Panc1 (cell line): ENCODE measurements around the gene KAT8. TPM values are rescaled to one million over a fixed set of nuclear protein-coding genes. Genes with fewer than 3 reads are reported as not detected.

Experiments
- ATAC-seq: fragments of 200-7000 bp; cut with Tn5 transposase; 2 replicates; pipeline ENCODE4 v1.9.1; 2020; ENCODE audit warnings: mild to moderate bottlenecking, moderate library complexity
- BruUV-seq: library from RNA; stranded (reverse); fragments of 400-500 nt; replicated peaks from 2 replicates; lab custom pipeline; 2021; lab: Mats Ljungman, UMichigan
- CTCF ChIA-PET: fragments of 300-600 bp; sonication (Branson Sonifier 250); formaldehyde crosslinking; loops from one replicate; lab custom pipeline; 2022; ENCODE audit warnings: antibody characterized with exemption; lab: Charles Lee
- POLR2A ChIA-PET: fragments of 300-600 bp; sonication (Branson Sonifier 250); formaldehyde crosslinking; loops from one replicate; lab custom pipeline; 2022; ENCODE audit warnings: antibody characterized with exemption; lab: Charles Lee
- DNase-seq: peaks from one replicate; pipeline ENCODE4 v3.0.0-alpha.2; 2010; ENCODE audit warnings: low read depth, low spot score
- H3K27ac ChIP-seq: 2 replicates; pipeline ENCODE4 v1.5.1; 2011; ENCODE audit warnings: mild to moderate bottlenecking, low read length, inconsistent platforms
- H3K27me3 ChIP-seq: fragments of 200-500 bp; sonication (Bioruptor generic); 2 replicates; pipeline ENCODE4 v1.6.0; 2014; ENCODE audit warnings: low read length, inconsistent platforms; ENCODE audit not compliant: control insufficient read depth, insufficient read depth
- H3K36me3 ChIP-seq: fragments of 200-500 bp; sonication (Bioruptor generic); 2 replicates; pipeline ENCODE4 v1.5.1; 2014; ENCODE audit warnings: inconsistent platforms, mild to moderate bottlenecking, low read length, moderate library complexity; ENCODE audit not compliant: control insufficient read depth, insufficient read depth
- H3K4me1 ChIP-seq: 2 replicates; pipeline ENCODE4 v1.5.1; 2011; ENCODE audit warnings: inconsistent platforms, mild to moderate bottlenecking, low read length, moderate library complexity; ENCODE audit not compliant: control insufficient read depth, insufficient read depth
- H3K4me3 ChIP-seq, 2 experiments: 2 replicates each; pipeline ENCODE4 v1.5.1; 2011 to 2012; ENCODE audit warnings: low read depth in 2 of 2, low read length in 2 of 2, mild to moderate bottlenecking in 2 of 2, inconsistent platforms in 1 of 2, moderate library complexity in 1 of 2
- H3K9me3 ChIP-seq: fragments of 200-500 bp; sonication (Bioruptor generic); 2 replicates; pipeline ENCODE4 v1.5.1; 2014; ENCODE audit warnings: low read depth, mild to moderate bottlenecking, inconsistent platforms, low read length, moderate library complexity; ENCODE audit not compliant: control insufficient read depth, insufficient read depth
- POLR2AphosphoS5 ChIP-seq: IDR thresholded peaks from 2 replicates; pipeline ENCODE4 v1.6.1; 2012; ENCODE audit warnings: mild to moderate bottlenecking, low read depth, low read length, moderate library complexity
- SIN3A ChIP-seq: IDR thresholded peaks from 2 replicates; pipeline ENCODE4 v1.6.1; 2012; ENCODE audit warnings: low read depth, mild to moderate bottlenecking, low read length, moderate library complexity, borderline replicate concordance; ENCODE audit not compliant: insufficient read depth
- TCF7L2 ChIP-seq: IDR thresholded peaks from 2 replicates; pipeline ENCODE4 v1.6.1; 2011; ENCODE audit warnings: mild to moderate bottlenecking, low read depth, low read length, inconsistent platforms
- in situ Hi-C: cut with HindIII; loops from 2 replicates; pipeline ENCODE4 v1.10.0; 2016; ENCODE audit warnings: low sequenced_read_pairs, low pct_unique_long_range_greater_than_20kb
- intact Hi-C: fragments of 100-400 bp; cut with micrococcal nuclease; formaldehyde crosslinking; loops from one replicate; pipeline ENCODE4 v1.10.0; 2022; ENCODE audit not compliant: unreplicated experiment
- total RNA-seq: library from RNA; stranded (reverse); gene quantifications from one replicate; pipeline ENCODE4 v1.2.1, GENCODE V29; 2021; ENCODE audit not compliant: unreplicated experiment
- TF ChIP-seq, protein P1 (sequence below): fragments of 450-650 bp; IDR thresholded peaks from 2 replicates; pipeline ENCODE4 v1.5.1; 2017; ENCODE audit warnings: mild to moderate bottlenecking
- TF ChIP-seq, protein P2 (sequence below), 2 experiments: IDR thresholded peaks; 2 replicates each; pipeline ENCODE4 v1.6.1; 2011 to 2012; ENCODE audit warnings: low read depth in 2 of 2, control low read depth in 1 of 2, low read length in 1 of 2, mild to moderate bottlenecking in 1 of 2, moderate library complexity in 1 of 2; ENCODE audit not compliant: insufficient read depth in 1 of 2

Gene KAT8
- total RNA-seq, 1 experiment from 2014 or later = 48.3 TPM

GRCh38 chr16:31110106-31111034, 7.1 kb upstream of the KAT8 start:
- peaks cover 23% of the 10 kb centered on the region for H3K4me1 ChIP-seq
- H3K27me3 ChIP-seq = no peaks in the 10 kb centered on the region
- no peak for DNase-seq
- CTCF ChIA-PET = no interaction called here
- POLR2A ChIA-PET = no interaction called here
- no peak overlapping the region for H3K4me3 ChIP-seq
- in situ Hi-C loops (no loop called here), intact Hi-C loops (no loop called here)
- TF ChIP-seq, protein P1, sequence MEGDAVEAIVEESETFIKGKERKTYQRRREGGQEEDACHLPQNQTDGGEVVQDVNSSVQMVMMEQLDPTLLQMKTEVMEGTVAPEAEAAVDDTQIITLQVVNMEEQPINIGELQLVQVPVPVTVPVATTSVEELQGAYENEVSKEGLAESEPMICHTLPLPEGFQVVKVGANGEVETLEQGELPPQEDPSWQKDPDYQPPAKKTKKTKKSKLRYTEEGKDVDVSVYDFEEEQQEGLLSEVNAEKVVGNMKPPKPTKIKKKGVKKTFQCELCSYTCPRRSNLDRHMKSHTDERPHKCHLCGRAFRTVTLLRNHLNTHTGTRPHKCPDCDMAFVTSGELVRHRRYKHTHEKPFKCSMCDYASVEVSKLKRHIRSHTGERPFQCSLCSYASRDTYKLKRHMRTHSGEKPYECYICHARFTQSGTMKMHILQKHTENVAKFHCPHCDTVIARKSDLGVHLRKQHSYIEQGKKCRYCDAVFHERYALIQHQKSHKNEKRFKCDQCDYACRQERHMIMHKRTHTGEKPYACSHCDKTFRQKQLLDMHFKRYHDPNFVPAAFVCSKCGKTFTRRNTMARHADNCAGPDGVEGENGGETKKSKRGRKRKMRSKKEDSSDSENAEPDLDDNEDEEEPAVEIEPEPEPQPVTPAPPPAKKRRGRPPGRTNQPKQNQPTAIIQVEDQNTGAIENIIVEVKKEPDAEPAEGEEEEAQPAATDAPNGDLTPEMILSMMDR = no peak
- TF ChIP-seq TCF7L2 (no peak), POLR2AphosphoS5 (no peak), SIN3A (no peak)
- TF ChIP-seq, protein P2, sequence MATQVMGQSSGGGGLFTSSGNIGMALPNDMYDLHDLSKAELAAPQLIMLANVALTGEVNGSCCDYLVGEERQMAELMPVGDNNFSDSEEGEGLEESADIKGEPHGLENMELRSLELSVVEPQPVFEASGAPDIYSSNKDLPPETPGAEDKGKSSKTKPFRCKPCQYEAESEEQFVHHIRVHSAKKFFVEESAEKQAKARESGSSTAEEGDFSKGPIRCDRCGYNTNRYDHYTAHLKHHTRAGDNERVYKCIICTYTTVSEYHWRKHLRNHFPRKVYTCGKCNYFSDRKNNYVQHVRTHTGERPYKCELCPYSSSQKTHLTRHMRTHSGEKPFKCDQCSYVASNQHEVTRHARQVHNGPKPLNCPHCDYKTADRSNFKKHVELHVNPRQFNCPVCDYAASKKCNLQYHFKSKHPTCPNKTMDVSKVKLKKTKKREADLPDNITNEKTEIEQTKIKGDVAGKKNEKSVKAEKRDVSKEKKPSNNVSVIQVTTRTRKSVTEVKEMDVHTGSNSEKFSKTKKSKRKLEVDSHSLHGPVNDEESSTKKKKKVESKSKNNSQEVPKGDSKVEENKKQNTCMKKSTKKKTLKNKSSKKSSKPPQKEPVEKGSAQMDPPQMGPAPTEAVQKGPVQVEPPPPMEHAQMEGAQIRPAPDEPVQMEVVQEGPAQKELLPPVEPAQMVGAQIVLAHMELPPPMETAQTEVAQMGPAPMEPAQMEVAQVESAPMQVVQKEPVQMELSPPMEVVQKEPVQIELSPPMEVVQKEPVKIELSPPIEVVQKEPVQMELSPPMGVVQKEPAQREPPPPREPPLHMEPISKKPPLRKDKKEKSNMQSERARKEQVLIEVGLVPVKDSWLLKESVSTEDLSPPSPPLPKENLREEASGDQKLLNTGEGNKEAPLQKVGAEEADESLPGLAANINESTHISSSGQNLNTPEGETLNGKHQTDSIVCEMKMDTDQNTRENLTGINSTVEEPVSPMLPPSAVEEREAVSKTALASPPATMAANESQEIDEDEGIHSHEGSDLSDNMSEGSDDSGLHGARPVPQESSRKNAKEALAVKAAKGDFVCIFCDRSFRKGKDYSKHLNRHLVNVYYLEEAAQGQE (IDR thresholded peaks at IDR 0.05; ENCODE audit: insufficient read depth in 1 of 2, low read depth in 2 of 2, low read length in 1 of 2) = no peak
- ATAC-seq = no peak
- no peaks in the 10 kb centered on the region for H3K9me3 ChIP-seq
- H3K36me3 ChIP-seq = no peaks in the 10 kb centered on the region; the same call in 1 of the 2 replicates
- H3K27ac ChIP-seq = no peak overlapping the region
- no TSS peak for BruUV-seq

- intact Hi-C loops (no loop called here), in situ Hi-C loops (no loop called here)
- Histone ChIP-seq H3K27ac (no peak overlapping the region), H3K27me3 (no peaks in the 10 kb centered on the region), H3K4me3 (no peak overlapping the region), H3K36me3 (no peaks in the 10 kb centered on the region; the same call in 1 of the 2 replicates), H3K9me3 (no peaks in the 10 kb centered on the region), H3K4me1 (peaks cover 19% of the 10 kb centered on the region)
- no peak for DNase-seq
- POLR2A ChIA-PET = no interaction called here
- CTCF ChIA-PET = interaction anchor here (0.6 kb wide), 2 partner anchors 30 to 332 kb away, joined by 3 to 5 read pairs; no protein-coding TSS in a partner anchor
- TF ChIP-seq TCF7L2 = no peak
- TF ChIP-seq, protein P2 (IDR thresholded peaks at IDR 0.05; ENCODE audit: insufficient read depth in 1 of 2, low read depth in 2 of 2, low read length in 1 of 2) = no peak
- TF ChIP-seq POLR2AphosphoS5 = no peak
- TF ChIP-seq, protein P1 = no peak
- TF ChIP-seq SIN3A = no peak
- ATAC-seq = no peak
- no TSS peak for BruUV-seq
Observed at GRCh38 chr16:31111881-31112466, 5.5 kb upstream of the KAT8 start.
